ENCODE measurements around the gene TOB2. TPM values are rescaled to one million over a fixed set of nuclear protein-coding genes. Genes with fewer than 3 reads are reported as not detected.
A peak's percentile ranks its signal among the peaks of the same experiment; 100 is the strongest.

The TOB2 gene
- total and polyA plus RNA-seq, 7 experiments from 2014 or later, result 8.2 to 37.8 (median 25.0) TPM

DNA sequence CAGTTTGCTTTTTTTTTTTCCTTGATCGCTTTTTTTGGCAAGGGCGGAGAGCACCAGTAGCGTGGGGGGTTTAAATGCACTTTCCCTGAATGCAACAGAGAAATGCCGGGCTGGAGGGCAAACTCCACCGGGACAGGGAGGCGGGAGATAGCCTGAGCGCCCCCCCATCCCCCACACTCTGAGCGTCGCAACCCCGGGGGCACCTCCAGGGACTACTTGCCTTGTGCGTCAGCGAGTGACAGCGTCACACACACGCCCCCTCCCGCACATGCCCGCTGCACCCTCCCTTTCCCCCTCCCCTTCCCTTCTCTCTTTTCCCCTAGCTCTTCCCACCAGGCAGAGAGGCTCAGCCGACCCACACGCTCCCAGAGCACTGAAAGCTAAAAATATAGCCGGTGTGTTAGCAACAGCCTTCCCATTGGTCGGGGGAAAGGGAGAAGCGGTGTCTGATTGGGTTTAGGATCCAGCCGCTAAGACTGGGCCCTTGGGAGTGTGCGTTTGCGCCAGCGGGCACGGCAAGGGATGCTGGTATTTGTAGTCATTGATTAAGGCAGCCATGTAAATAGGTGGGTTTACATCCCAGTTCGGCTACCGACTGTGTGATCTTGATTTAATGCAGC is 1.7 kb upstream of the TOB2 start:
- Histone ChIP-seq H3K9me3 (ENCODE audit: control insufficient read depth in 2 of 3, low read length in 3 of 3) (no peaks in the 10 kb centered on the region), H3K27me3 (ENCODE audit: control insufficient read depth in 2 of 2, insufficient read depth in 2 of 2, low read length in 2 of 2) (no peaks in the 10 kb centered on the region), H3K27ac (ENCODE audit: low read depth, low read length) (peak overlapping the region; percentile 88), H3K4me1 (ENCODE audit: control insufficient read depth in 2 of 2, insufficient read depth in 2 of 2, low read length in 2 of 2) (peaks cover 7% of the 10 kb centered on the region in 2 donors), H3K36me3 (ENCODE audit: control insufficient read depth in 2 of 3, insufficient read depth in 3 of 3, low read length in 3 of 3) (peaks cover 0 to 6% (median 0%) of the 10 kb centered on the region in 3 experiments), H3K4me3 (ENCODE audit: low read length) (peak overlapping the region; percentile 90)
- H3K27ac Mint-ChIP-seq, result peak overlapping the region; percentile 91 to 99 (median 94)
- peaks cover 6 to 25% (median 21%) of the 10 kb centered on the region in 7 donors for H3K4me1 Mint-ChIP-seq
- H3K9me3 Mint-ChIP-seq, result peaks cover 0 to 8% (median 0%) of the 10 kb centered on the region in 11 donors
- DNase-seq, result peak; percentile 62 to 95 (median 92)
- H3K27me3 Mint-ChIP-seq, result no peaks in the 10 kb centered on the region
- intact Hi-C loops (cut with micrococcal nuclease), result loop anchor here (1.0 to 10.0 kb wide), 14 partner anchors 20 to 1403 kb away; partner anchors contain the start of genes RANGAP1 (in 2 of the 2), RBX1 (in 2 of the 2), ACO2 (in 1 of the 2) and CENPM (in 1 of the 2)
- H3K36me3 Mint-ChIP-seq, result peaks cover 0 to 7% (median 0%) of the 10 kb centered on the region in 5 donors
- ATAC-seq, result peak; percentile 78
- H3K4me3 Mint-ChIP-seq, result peak overlapping the region; percentile 92 to 98 (median 94)
- ChIA-PET POLR2A (interaction anchor here (0.6 to 5.2 kb wide), 20 partner anchors 11 to 591 kb away, joined by 3 to 143 read pairs (median 4); partner anchors contain the start of genes ACO2, PHF5A, PMM1 and TEF), CTCF (interaction anchor here (0.6 to 1.3 kb wide), 5 partner anchors 20 to 1499 kb away, joined by 3 to 4 read pairs (median 3); partner anchors contain the start of genes ACO2 and PHF5A)

DNA sequence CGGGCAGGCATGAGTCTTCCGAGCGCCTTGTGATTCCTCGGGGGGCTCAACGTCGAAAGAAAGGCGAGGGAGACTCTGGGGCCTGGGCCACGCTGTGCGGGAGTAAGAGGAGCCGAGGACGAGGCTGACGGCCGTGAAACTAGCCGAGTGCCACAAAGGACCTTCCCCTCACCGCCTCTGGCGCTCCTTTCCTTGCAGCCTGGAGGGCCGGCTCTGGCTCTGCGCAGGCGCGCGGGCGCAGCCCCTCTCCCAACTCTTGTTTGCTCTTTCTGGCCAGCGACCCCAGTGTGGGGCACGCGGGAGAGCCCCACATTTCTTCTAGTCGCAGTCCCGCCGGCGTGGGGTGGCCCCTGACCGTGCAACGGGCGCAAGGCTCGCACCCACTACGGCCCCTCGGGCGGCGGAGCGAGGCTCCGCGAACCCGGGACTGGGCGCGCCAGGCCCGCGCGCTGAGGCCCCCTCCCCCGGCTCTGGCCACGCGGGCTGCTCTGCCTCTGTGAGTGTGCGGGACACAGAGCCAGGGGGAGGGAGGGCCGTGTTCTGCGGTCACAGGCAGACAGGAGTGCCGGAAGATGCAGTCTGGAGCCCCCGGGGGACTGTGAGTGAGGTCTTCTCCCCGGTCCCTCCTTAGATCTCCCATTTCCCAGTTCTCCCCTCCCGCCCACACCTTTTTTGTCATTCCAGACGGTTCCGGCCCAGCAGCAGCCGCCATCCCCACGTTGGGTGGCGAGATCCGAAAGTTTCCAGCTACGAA is 1.0 kb upstream of the TOB2 start:
- POLR2A ChIA-PET, result interaction anchor here (0.6 to 5.2 kb wide), 26 partner anchors 9 to 1168 kb away, joined by 3 to 143 read pairs (median 4); partner anchors contain the start of genes ACO2, DESI1, PHF5A and PMM1

DNA sequence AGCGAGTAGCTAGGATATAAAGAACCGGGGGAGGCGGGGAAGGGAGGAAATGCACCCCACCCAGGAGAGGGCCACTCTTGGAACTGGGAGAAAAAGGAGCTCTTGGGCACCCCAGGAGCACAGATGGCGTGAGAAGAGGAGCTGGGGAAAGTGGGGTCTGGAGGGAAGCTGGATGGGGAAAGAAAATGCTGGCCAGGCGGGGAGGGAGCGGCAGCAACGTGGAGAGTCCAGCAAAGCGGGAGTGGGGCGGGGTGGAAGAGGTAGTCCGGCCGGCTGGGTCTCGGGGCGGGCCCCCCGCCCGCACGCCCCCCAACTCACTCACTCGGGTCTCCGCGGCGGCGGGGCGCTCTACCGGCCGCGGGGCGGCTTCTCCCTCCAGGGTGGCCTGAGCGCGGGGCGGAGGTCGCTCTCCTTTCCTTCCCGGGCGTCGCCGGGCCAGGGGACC is 522 bp downstream of the TOB2 start:
- H3K27me3 Mint-ChIP-seq, result no peaks in the 10 kb centered on the region
- peaks cover 6 to 36% (median 28%) of the 10 kb centered on the region in 7 donors for H3K4me1 Mint-ChIP-seq
- peak overlapping the region; percentile 88 for H3K27ac ChIP-seq (ENCODE audit: low read depth, low read length)
- CTCF ChIA-PET, result interaction anchor here (0.6 to 1.8 kb wide), 3 partner anchors 22 to 80 kb away, joined by 3 to 5 read pairs (median 3); partner anchors contain the start of genes ACO2 and PHF5A
- peaks cover 7% of the 10 kb centered on the region in 2 donors for H3K4me1 ChIP-seq (ENCODE audit: control insufficient read depth in 2 of 2, insufficient read depth in 2 of 2, low read length in 2 of 2)
- peaks cover 0 to 6% (median 0%) of the 10 kb centered on the region in 5 donors for H3K36me3 Mint-ChIP-seq
- H3K36me3 ChIP-seq (ENCODE audit: control insufficient read depth in 2 of 3, insufficient read depth in 3 of 3, low read length in 3 of 3), result peaks cover 0 to 6% (median 0%) of the 10 kb centered on the region in 3 experiments
- DNase-seq (peak in 1 of 9 donors; percentile 7), ATAC-seq (no peak)
- H3K27me3 ChIP-seq (ENCODE audit: control insufficient read depth in 2 of 2, insufficient read depth in 2 of 2, low read length in 2 of 2), result no peaks in the 10 kb centered on the region
- intact Hi-C loops (cut with micrococcal nuclease), result loop anchor here (1.0 to 10.0 kb wide), 8 partner anchors 79 to 1401 kb away; partner anchors contain the start of genes CENPM (in 1 of the 2), DESI1 (in 1 of the 2), L3MBTL2 (in 1 of the 2) and MRTFA (in 1 of the 2)
- peak overlapping the region; percentile 92 to 98 (median 94) for H3K4me3 Mint-ChIP-seq
- POLR2A ChIA-PET, result interaction anchor here (0.5 to 5.2 kb wide), 25 partner anchors 9 to 1169 kb away, joined by 3 to 143 read pairs (median 5); partner anchors contain the start of genes ACO2, DESI1, PHF5A and PMM1
- H3K27ac Mint-ChIP-seq, result peak overlapping the region; percentile 93 to 99 (median 97)
- peak overlapping the region; percentile 90 for H3K4me3 ChIP-seq (ENCODE audit: low read length)
- H3K9me3 ChIP-seq (ENCODE audit: control insufficient read depth in 2 of 3, low read length in 3 of 3), result no peaks in the 10 kb centered on the region
- H3K9me3 Mint-ChIP-seq, result peaks cover 0 to 8% (median 0%) of the 10 kb centered on the region in 11 donors

More for the DNA sequence above, 1.0 kb upstream of the TOB2 start:
- H3K4me1 Mint-ChIP-seq, result peaks cover 6 to 32% (median 27%) of the 10 kb centered on the region in 7 donors
- H3K36me3 ChIP-seq (ENCODE audit: control insufficient read depth in 2 of 3, insufficient read depth in 3 of 3, low read length in 3 of 3), result peaks cover 0 to 6% (median 0%) of the 10 kb centered on the region in 3 experiments
- H3K36me3 Mint-ChIP-seq, result peaks cover 0 to 6% (median 0%) of the 10 kb centered on the region in 5 donors
- peak overlapping the region; percentile 90 for H3K4me3 ChIP-seq (ENCODE audit: low read length)
- peak overlapping the region; percentile 91 to 99 (median 94) for H3K27ac Mint-ChIP-seq
- H3K9me3 Mint-ChIP-seq, result peaks cover 0 to 8% (median 0%) of the 10 kb centered on the region in 11 donors
- intact Hi-C loops (cut with micrococcal nuclease), result loop anchor here (1.0 to 10.0 kb wide), 17 partner anchors 21 to 1403 kb away; partner anchors contain the start of genes POLR3H (in 2 of the 2), RANGAP1 (in 2 of the 2), RBX1 (in 2 of the 2) and ACO2 (in 1 of the 2)
- H3K9me3 ChIP-seq (ENCODE audit: control insufficient read depth in 2 of 3, low read length in 3 of 3), result no peaks in the 10 kb centered on the region
- H3K4me3 Mint-ChIP-seq, result peak overlapping the region; percentile 92 to 98 (median 94)
- CTCF ChIA-PET, result interaction anchor here (0.6 to 1.8 kb wide), 4 partner anchors 21 to 1498 kb away, joined by 3 to 5 read pairs (median 4); partner anchors contain the start of genes ACO2 and PHF5A
- H3K27me3 Mint-ChIP-seq, result no peaks in the 10 kb centered on the region
- H3K27ac ChIP-seq (ENCODE audit: low read depth, low read length), result peak overlapping the region; percentile 88
- no peak for ATAC-seq
- peak; percentile 32 to 69 (median 54) for DNase-seq
- H3K4me1 ChIP-seq (ENCODE audit: control insufficient read depth in 2 of 2, insufficient read depth in 2 of 2, low read length in 2 of 2), result peaks cover 7% of the 10 kb centered on the region in 2 donors
- H3K27me3 ChIP-seq (ENCODE audit: control insufficient read depth in 2 of 2, insufficient read depth in 2 of 2, low read length in 2 of 2), result no peaks in the 10 kb centered on the region

DNA sequence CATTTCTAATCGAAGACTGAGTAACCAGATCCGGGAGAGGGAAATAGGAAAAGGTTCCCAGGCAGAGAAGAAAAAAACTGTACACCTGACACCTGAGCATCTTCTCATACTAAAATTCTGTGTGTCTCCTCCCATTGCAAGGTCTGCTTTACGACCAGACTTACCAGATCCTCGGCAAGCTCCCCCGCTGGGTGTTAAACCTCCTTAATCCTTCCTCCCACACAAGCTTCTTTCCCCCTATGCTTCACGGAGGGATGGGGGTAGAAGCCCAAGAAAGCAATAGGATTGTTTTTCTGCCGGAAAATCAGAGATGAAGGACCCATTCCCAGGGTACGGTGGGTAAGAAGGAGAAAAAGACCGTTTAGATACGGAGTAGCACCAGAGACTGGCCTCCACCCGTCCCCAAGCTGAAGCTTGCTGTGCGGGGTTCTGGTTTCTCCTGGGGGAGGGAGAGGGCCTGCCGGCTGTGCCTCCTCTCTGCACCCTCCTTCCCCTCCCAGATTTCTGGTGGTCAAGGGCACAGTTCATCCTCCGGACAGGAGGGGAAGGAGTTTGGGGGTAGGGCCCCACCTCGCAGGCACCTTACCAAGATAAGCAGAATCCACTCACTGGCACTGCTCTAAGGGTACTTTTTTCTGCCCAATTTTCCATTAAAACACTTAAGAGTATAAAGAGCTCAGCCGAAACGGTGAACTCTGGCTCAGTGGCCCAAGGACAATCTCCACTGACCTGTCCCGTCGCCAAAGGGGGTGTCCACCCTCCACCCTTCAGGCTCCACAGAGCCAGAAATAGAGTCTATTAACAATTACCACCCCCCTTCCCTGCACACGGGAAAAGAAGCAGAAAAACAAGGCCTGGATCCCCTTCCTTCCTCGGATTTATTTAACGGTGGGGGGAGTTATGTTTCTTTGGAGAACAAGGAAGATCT is 1.2 kb downstream of the TOB2 start:
- Histone ChIP-seq H3K27me3 (ENCODE audit: control insufficient read depth in 2 of 2, insufficient read depth in 2 of 2, low read length in 2 of 2) (no peaks in the 10 kb centered on the region), H3K9me3 (ENCODE audit: control insufficient read depth in 2 of 3, low read length in 3 of 3) (no peaks in the 10 kb centered on the region), H3K27ac (ENCODE audit: low read depth, low read length) (peak overlapping the region; percentile 88), H3K4me1 (ENCODE audit: control insufficient read depth in 2 of 2, insufficient read depth in 2 of 2, low read length in 2 of 2) (peaks cover 7% of the 10 kb centered on the region in 2 donors), H3K4me3 (ENCODE audit: low read length) (peak overlapping the region; percentile 90), H3K36me3 (ENCODE audit: control insufficient read depth in 2 of 3, insufficient read depth in 3 of 3, low read length in 3 of 3) (peaks cover 0 to 6% (median 0%) of the 10 kb centered on the region in 3 experiments)
- Mint-ChIP-seq H3K4me3 (peak overlapping the region; percentile 92 to 98 (median 94)), H3K9me3 (peaks cover 0 to 8% (median 0%) of the 10 kb centered on the region in 11 donors), H3K27ac (peak overlapping the region; percentile 92 to 97 (median 95)), H3K27me3 (no peaks in the 10 kb centered on the region), H3K36me3 (peaks cover 0 to 6% (median 0%) of the 10 kb centered on the region in 5 donors), H3K4me1 (peaks cover 6 to 36% (median 28%) of the 10 kb centered on the region in 7 donors)
- peak in 8 of 9 donors; percentile 40 to 60 (median 48) for DNase-seq
- intact Hi-C loops (cut with micrococcal nuclease), result loop anchor here (1.0 to 10.0 kb wide), 9 partner anchors 79 to 1401 kb away; partner anchors contain the start of genes CENPM (in 1 of the 2), DESI1 (in 1 of the 2), L3MBTL2 (in 1 of the 2) and MRTFA (in 1 of the 2)
- ATAC-seq, result no peak
- ChIA-PET POLR2A (interaction anchor here (0.6 to 5.2 kb wide), 21 partner anchors 8 to 496 kb away, joined by 3 to 143 read pairs (median 5); partner anchors contain the start of genes ACO2, DESI1, PHF5A and PMM1), CTCF (interaction anchor here (0.6 to 1.8 kb wide), 2 partner anchors 23 to 79 kb away, joined by 3 to 5 read pairs; partner anchors contain the start of genes ACO2 and PHF5A)
